ENCODE results near the gene GNAT3. TPM values are rescaled to one million over a fixed set of nuclear protein-coding genes. Genes with fewer than 3 reads are reported as not detected.

Gene GNAT3
- total RNA-seq, 1 donor from 2014 or later = not detected

DNA sequence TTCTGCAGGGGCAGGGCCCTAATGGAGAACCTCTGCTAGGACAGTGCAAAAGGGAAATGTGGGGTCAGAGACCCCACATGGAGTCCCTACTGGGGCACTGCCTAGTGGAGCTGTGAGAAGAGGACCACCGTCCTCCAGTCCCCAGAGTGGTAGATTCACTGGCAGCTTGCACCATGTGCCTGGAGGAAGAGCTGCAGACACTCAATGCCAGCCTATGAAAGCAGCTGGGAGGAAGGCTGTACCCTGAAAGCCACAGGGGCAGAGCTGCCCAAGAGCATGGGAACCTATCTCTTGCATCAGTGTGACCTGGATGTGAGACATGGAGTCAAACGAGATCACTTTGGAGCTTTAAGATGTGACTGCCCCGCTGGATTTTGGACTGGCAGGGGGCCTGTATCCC lies 20.3 kb upstream of the GNAT3 start:
- H3K27me3 ChIP-seq (ENCODE audit: control insufficient read depth in 3 of 3, insufficient read depth in 3 of 3, low read length in 3 of 3) = no peaks in the 10 kb centered on the region
- no peak overlapping the region for H3K27ac ChIP-seq (ENCODE audit: low read depth, low read length)
- H3K4me3 ChIP-seq (ENCODE audit: low read length in 3 of 3) = no peak overlapping the region
- no peaks in the 10 kb centered on the region for H3K9me3 ChIP-seq (ENCODE audit: control insufficient read depth in 3 of 3, low read length in 3 of 3)
- H3K9ac ChIP-seq (ENCODE audit: low read depth in 1 of 3, low read length in 3 of 3) = no peak overlapping the region
- H3K36me3 ChIP-seq (ENCODE audit: control insufficient read depth in 3 of 3, insufficient read depth in 3 of 3, low read length in 3 of 3) = no peaks in the 10 kb centered on the region
- peaks cover 0 to 3% (median 2%) of the 10 kb centered on the region in 3 donors for H3K4me1 ChIP-seq (ENCODE audit: control insufficient read depth in 3 of 3, insufficient read depth in 3 of 3, low read length in 3 of 3)

DNA sequence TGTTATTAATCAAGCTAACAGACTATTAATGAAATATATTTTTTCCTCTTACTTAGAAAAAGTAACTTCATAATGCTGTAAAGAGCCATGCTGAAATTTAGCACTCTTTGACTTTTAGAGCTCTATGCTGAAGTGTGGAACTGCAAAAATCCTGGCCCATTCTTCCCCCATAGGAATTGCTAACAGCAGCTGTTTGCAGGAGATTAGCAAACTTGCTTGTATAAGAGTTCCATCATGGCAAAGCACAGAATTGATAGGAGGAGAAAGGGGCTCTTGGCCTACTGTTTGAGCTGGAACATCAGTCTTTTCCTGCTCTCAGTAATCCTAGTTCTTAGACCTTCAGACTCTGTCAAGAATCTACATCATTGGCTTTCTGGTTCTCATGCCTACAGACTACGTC lies 18.3 kb upstream of the GNAT3 start:
- Histone ChIP-seq H3K4me1 (ENCODE audit: control insufficient read depth in 3 of 3, insufficient read depth in 3 of 3, low read length in 3 of 3) (peaks cover 0 to 3% (median 2%) of the 10 kb centered on the region in 3 donors), H3K4me3 (ENCODE audit: low read length in 3 of 3) (no peak overlapping the region), H3K9me3 (ENCODE audit: control insufficient read depth in 3 of 3, low read length in 3 of 3) (no peaks in the 10 kb centered on the region), H3K27ac (ENCODE audit: low read depth, low read length) (no peak overlapping the region), H3K36me3 (ENCODE audit: control insufficient read depth in 3 of 3, insufficient read depth in 3 of 3, low read length in 3 of 3) (no peaks in the 10 kb centered on the region), H3K9ac (ENCODE audit: low read depth in 1 of 3, low read length in 3 of 3) (no peak overlapping the region), H3K27me3 (ENCODE audit: control insufficient read depth in 3 of 3, insufficient read depth in 3 of 3, low read length in 3 of 3) (no peaks in the 10 kb centered on the region)

DNA sequence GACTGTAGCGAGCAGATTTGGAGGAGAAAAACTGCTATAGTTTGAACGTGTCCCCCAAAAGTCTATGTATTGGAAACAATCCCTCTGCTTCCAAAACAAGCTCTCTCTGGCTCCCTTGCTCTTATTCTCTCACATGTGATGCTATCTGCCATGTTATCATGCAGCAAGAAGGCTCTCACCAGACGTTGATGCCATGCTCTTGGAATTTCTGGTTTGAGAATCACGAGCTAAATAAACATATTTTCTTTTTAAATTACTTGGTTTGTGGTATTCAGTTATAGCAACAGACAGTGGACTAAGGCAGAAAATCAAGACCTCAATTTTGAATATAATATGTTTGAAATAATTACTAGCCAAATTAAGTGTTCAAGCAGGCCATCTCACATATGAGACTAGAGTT lies 17.5 kb upstream of the GNAT3 start:
- Histone ChIP-seq H3K4me3 (ENCODE audit: low read length in 3 of 3) (no peak overlapping the region), H3K27ac (ENCODE audit: low read depth, low read length) (no peak overlapping the region), H3K9ac (ENCODE audit: low read depth in 1 of 3, low read length in 3 of 3) (no peak overlapping the region), H3K36me3 (ENCODE audit: control insufficient read depth in 3 of 3, insufficient read depth in 3 of 3, low read length in 3 of 3) (no peaks in the 10 kb centered on the region), H3K4me1 (ENCODE audit: control insufficient read depth in 3 of 3, insufficient read depth in 3 of 3, low read length in 3 of 3) (peaks cover 0 to 3% (median 2%) of the 10 kb centered on the region in 3 donors), H3K27me3 (ENCODE audit: control insufficient read depth in 3 of 3, insufficient read depth in 3 of 3, low read length in 3 of 3) (no peaks in the 10 kb centered on the region), H3K9me3 (ENCODE audit: control insufficient read depth in 3 of 3, low read length in 3 of 3) (no peaks in the 10 kb centered on the region)

DNA sequence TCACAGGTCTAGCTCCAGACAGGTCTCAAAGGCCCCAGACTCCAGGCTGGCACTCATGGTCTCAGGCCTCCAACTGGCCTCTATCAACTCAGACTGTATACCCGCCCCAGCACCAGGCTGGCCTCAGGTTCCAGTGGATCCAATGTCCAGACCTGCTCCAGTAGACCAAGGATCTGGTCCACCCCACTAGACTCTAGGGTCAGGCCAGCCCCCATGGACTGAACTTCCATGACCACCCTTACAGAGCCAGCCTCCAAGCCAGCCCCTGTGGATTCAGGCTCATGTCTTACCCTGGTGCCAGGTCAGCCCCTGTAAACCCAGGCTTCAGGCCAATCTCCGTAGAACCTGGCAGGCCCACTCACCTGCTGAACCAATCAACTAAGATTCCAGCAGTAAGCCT lies 16.8 kb upstream of the GNAT3 start:
- Histone ChIP-seq H3K4me1 (ENCODE audit: control insufficient read depth in 3 of 3, insufficient read depth in 3 of 3, low read length in 3 of 3) (peaks cover 0 to 3% (median 2%) of the 10 kb centered on the region in 3 donors), H3K9me3 (ENCODE audit: control insufficient read depth in 3 of 3, low read length in 3 of 3) (no peaks in the 10 kb centered on the region), H3K4me3 (ENCODE audit: low read length in 3 of 3) (no peak overlapping the region), H3K9ac (ENCODE audit: low read depth in 1 of 3, low read length in 3 of 3) (no peak overlapping the region), H3K27me3 (ENCODE audit: control insufficient read depth in 3 of 3, insufficient read depth in 3 of 3, low read length in 3 of 3) (no peaks in the 10 kb centered on the region), H3K27ac (ENCODE audit: low read depth, low read length) (no peak overlapping the region), H3K36me3 (ENCODE audit: control insufficient read depth in 3 of 3, insufficient read depth in 3 of 3, low read length in 3 of 3) (no peaks in the 10 kb centered on the region)

DNA sequence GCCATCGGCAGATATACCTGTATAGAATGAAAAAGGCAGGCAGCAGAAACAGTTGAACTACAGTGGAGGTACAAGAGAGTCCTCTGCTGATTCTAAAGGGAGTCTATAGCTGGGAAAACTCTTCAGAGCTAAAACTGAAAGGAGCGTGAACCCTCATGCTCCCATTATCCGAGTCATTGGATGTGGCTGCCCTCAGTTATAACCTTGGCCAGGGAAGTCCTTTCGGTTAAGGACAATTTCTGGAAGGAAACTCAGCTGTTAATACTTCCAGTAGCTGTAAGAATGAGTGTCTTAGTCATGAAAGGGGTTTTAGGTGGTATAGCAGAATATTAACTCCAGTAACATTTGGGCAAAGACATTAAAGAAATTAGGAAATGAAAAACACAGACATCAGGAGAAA lies 14.6 kb upstream of the GNAT3 start:
- Histone ChIP-seq H3K27me3 (ENCODE audit: control insufficient read depth in 3 of 3, insufficient read depth in 3 of 3, low read length in 3 of 3) (no peaks in the 10 kb centered on the region), H3K4me3 (ENCODE audit: low read length in 3 of 3) (no peak overlapping the region), H3K9ac (ENCODE audit: low read depth in 1 of 3, low read length in 3 of 3) (no peak overlapping the region), H3K9me3 (ENCODE audit: control insufficient read depth in 3 of 3, low read length in 3 of 3) (no peaks in the 10 kb centered on the region), H3K27ac (ENCODE audit: low read depth, low read length) (no peak overlapping the region), H3K4me1 (ENCODE audit: control insufficient read depth in 3 of 3, insufficient read depth in 3 of 3, low read length in 3 of 3) (peaks cover 0 to 3% (median 2%) of the 10 kb centered on the region in 3 donors), H3K36me3 (ENCODE audit: control insufficient read depth in 3 of 3, insufficient read depth in 3 of 3, low read length in 3 of 3) (no peaks in the 10 kb centered on the region)

DNA sequence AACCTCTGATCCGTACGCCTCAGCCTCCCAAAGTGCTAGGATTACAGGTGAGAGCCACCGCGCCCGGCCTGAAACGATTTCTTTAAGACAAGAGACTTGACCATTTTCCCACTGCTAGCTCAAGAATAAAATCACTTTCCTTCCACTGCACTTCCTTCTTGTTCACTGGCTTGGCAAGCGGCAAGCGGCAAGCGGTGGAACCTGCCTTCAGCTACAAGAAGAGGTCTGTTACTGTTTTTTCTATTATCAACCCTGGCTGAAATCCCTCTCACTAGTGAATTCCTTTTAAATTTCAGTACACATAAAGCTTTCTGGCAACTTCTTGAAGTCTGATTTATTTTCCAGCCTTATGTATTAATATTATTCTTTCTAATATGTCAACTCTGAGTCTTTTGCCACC lies 12.8 kb upstream of the GNAT3 start:
- Histone ChIP-seq H3K4me3 (ENCODE audit: low read length in 3 of 3) (no peak overlapping the region), H3K27ac (ENCODE audit: low read depth, low read length) (no peak overlapping the region), H3K9me3 (ENCODE audit: control insufficient read depth in 3 of 3, low read length in 3 of 3) (no peaks in the 10 kb centered on the region), H3K4me1 (ENCODE audit: control insufficient read depth in 3 of 3, insufficient read depth in 3 of 3, low read length in 3 of 3) (peaks cover 0 to 3% (median 0%) of the 10 kb centered on the region in 3 donors), H3K27me3 (ENCODE audit: control insufficient read depth in 3 of 3, insufficient read depth in 3 of 3, low read length in 3 of 3) (no peaks in the 10 kb centered on the region), H3K9ac (ENCODE audit: low read depth in 1 of 3, low read length in 3 of 3) (no peak overlapping the region), H3K36me3 (ENCODE audit: control insufficient read depth in 3 of 3, insufficient read depth in 3 of 3, low read length in 3 of 3) (no peaks in the 10 kb centered on the region)

DNA sequence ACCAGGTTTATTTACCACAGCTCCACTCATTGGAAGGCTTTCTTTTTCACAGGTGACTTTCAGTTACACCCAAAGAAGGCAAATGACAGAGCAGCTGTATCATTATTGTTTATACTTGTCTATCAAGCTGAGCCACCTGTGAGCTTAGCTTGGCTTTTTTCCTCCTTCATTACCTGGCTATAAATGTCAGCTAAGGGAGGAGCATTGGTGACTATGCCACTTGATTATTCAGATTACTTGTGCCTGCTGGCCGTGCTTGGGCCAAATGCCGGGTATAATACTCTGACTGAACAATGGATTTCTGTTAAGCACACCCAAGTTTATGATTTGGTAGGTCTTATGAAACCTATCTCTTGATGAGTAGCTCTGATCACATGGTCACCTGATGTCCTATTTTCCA lies 9.9 kb upstream of the GNAT3 start:
- H3K4me3 ChIP-seq (ENCODE audit: low read length in 3 of 3) = no peak overlapping the region
- no peaks in the 10 kb centered on the region for H3K9me3 ChIP-seq (ENCODE audit: control insufficient read depth in 3 of 3, low read length in 3 of 3)

DNA sequence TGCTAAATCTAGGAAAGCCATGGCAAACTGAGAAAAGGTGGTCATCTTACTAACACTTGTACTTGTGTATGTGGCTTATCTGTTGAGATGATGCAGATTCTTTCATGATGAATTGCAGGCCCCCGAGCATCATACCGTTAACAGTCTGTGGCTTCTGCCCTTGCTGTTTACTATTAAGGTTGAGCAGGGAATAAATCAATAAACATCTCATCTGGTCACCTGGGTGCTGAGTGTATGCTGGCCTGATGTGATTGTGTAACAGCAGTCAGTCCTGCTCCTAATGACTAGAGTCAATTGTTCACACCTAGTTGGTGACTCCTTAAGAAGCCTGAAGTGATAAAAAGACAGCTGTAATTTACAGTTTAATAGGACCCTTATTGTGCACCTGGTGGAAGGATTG lies 8.3 kb upstream of the GNAT3 start:
- Histone ChIP-seq H3K36me3 (ENCODE audit: control insufficient read depth in 3 of 3, insufficient read depth in 3 of 3, low read length in 3 of 3) (no peaks in the 10 kb centered on the region), H3K4me1 (ENCODE audit: control insufficient read depth in 3 of 3, insufficient read depth in 3 of 3, low read length in 3 of 3) (no peaks in the 10 kb centered on the region), H3K27ac (ENCODE audit: low read depth, low read length) (no peak overlapping the region), H3K4me3 (ENCODE audit: low read length in 3 of 3) (no peak overlapping the region), H3K9ac (ENCODE audit: low read depth in 1 of 3, low read length in 3 of 3) (no peak overlapping the region), H3K27me3 (ENCODE audit: control insufficient read depth in 3 of 3, insufficient read depth in 3 of 3, low read length in 3 of 3) (no peaks in the 10 kb centered on the region), H3K9me3 (ENCODE audit: control insufficient read depth in 3 of 3, low read length in 3 of 3) (no peaks in the 10 kb centered on the region)

More for the DNA sequence above, 9.9 kb upstream of the GNAT3 start:
- H3K27me3 ChIP-seq (ENCODE audit: control insufficient read depth in 3 of 3, insufficient read depth in 3 of 3, low read length in 3 of 3) = no peaks in the 10 kb centered on the region
- no peak overlapping the region for H3K9ac ChIP-seq (ENCODE audit: low read depth in 1 of 3, low read length in 3 of 3)
- H3K36me3 ChIP-seq (ENCODE audit: control insufficient read depth in 3 of 3, insufficient read depth in 3 of 3, low read length in 3 of 3) = no peaks in the 10 kb centered on the region
- H3K4me1 ChIP-seq (ENCODE audit: control insufficient read depth in 3 of 3, insufficient read depth in 3 of 3, low read length in 3 of 3) = peaks cover 0 to 3% (median 0%) of the 10 kb centered on the region in 3 donors
- H3K27ac ChIP-seq (ENCODE audit: low read depth, low read length) = no peak overlapping the region

DNA sequence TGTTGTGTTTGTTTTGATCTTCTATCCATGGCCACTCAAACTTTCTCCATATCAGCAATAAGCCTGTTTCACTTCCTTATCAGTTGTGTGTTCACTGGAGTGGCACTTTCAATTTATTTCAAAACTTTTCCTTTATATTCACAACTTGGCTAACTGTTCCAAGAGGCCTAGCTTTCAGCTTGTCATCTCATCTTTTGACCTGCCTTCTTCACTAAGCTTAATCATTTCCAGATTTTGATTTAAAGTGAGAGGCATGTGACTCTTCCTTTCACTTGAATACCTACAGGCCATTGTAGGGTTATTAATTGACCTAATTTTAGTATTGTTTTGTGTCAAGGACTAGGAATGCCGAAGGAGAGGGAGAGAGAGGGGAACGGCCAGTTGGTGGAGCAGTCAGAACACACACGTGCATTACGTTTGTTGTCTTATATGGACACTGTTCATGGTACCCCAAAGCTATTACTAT lies 5.5 kb upstream of the GNAT3 start:
- H3K9ac ChIP-seq (ENCODE audit: low read depth in 1 of 3, low read length in 3 of 3) = no peak overlapping the region
- no peak overlapping the region for H3K27ac ChIP-seq (ENCODE audit: low read depth, low read length)
- H3K27me3 ChIP-seq (ENCODE audit: control insufficient read depth in 3 of 3, insufficient read depth in 3 of 3, low read length in 3 of 3) = no peaks in the 10 kb centered on the region

DNA sequence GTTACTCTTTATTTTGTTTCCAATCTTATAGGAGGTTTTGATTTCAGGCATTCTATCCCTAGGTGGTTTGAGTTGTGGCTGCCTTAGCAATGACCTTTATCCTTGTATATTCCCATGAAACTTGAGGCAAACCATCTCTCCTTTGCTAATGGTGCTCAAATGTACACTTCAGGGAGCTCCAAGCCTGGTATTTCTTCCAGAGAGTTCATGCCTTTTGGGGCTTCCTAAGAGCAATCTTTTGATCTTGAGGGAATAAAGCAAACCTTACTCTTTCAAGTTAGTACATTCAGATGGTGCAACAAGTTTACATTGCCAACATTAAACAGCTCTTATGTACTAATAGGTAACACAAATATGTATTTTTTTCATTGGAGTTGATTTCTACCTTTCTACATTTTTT lies 3.4 kb upstream of the GNAT3 start:
- Histone ChIP-seq H3K9ac (ENCODE audit: low read depth in 1 of 3, low read length in 3 of 3) (no peak overlapping the region), H3K9me3 (ENCODE audit: control insufficient read depth in 3 of 3, low read length in 3 of 3) (no peaks in the 10 kb centered on the region), H3K27me3 (ENCODE audit: control insufficient read depth in 3 of 3, insufficient read depth in 3 of 3, low read length in 3 of 3) (no peaks in the 10 kb centered on the region), H3K4me3 (ENCODE audit: low read length in 3 of 3) (no peak overlapping the region), H3K36me3 (ENCODE audit: control insufficient read depth in 3 of 3, insufficient read depth in 3 of 3, low read length in 3 of 3) (no peaks in the 10 kb centered on the region), H3K27ac (ENCODE audit: low read depth, low read length) (no peak overlapping the region), H3K4me1 (ENCODE audit: control insufficient read depth in 3 of 3, insufficient read depth in 3 of 3, low read length in 3 of 3) (no peaks in the 10 kb centered on the region)

More for the DNA sequence above, 5.5 kb upstream of the GNAT3 start:
- no peaks in the 10 kb centered on the region for H3K4me1 ChIP-seq (ENCODE audit: control insufficient read depth in 3 of 3, insufficient read depth in 3 of 3, low read length in 3 of 3)
- H3K4me3 ChIP-seq (ENCODE audit: low read length in 3 of 3) = no peak overlapping the region
- no peaks in the 10 kb centered on the region for H3K9me3 ChIP-seq (ENCODE audit: control insufficient read depth in 3 of 3, low read length in 3 of 3)
- H3K36me3 ChIP-seq (ENCODE audit: control insufficient read depth in 3 of 3, insufficient read depth in 3 of 3, low read length in 3 of 3) = no peaks in the 10 kb centered on the region

DNA sequence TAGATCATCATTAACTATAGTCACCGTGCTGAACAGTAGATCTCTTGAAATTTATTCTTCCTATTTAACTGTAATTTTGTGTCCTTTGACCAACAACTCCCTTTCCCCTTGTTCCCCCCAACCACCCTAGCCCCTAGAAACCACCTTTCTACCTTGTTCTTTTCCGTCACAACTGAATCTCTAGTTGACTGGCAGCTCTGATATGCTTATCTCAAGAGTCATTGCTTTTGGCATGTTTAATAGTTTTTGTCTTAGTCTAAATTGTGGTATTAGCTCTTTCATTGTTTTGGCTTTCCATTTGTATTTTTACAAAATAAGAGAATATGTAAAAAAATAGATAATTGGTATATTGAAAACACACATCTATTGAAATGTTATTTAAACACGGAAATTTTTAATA lies 1.8 kb downstream of the GNAT3 start:
- Histone ChIP-seq H3K9ac (ENCODE audit: low read depth in 1 of 3, low read length in 3 of 3) (no peak overlapping the region), H3K4me1 (ENCODE audit: control insufficient read depth in 3 of 3, insufficient read depth in 3 of 3, low read length in 3 of 3) (no peaks in the 10 kb centered on the region), H3K36me3 (ENCODE audit: control insufficient read depth in 3 of 3, insufficient read depth in 3 of 3, low read length in 3 of 3) (no peaks in the 10 kb centered on the region), H3K4me3 (ENCODE audit: low read length in 3 of 3) (no peak overlapping the region), H3K9me3 (ENCODE audit: control insufficient read depth in 3 of 3, low read length in 3 of 3) (no peaks in the 10 kb centered on the region), H3K27me3 (ENCODE audit: control insufficient read depth in 3 of 3, insufficient read depth in 3 of 3, low read length in 3 of 3) (no peaks in the 10 kb centered on the region), H3K27ac (ENCODE audit: low read depth, low read length) (no peak overlapping the region)

Data from skeletal muscle tissue (tissue), 4 donors.